HEK293 (cell line): ENCODE measurements around the gene MPHOSPH9.
A peak's percentile ranks its signal among the peaks of the same experiment; 100 is the strongest.

Experiments
- GLI2 ChIP-seq: fragments of 450-650 bp; formaldehyde crosslinking; IDR thresholded peaks from 2 replicates; pipeline ENCODE4; 2017; ENCODE audit warnings: missing biosample characterization, missing genetic modification characterization, low read depth, borderline replicate concordance
- GLI4 ChIP-seq: fragments of 450-650 bp; formaldehyde crosslinking; IDR thresholded peaks from 2 replicates; pipeline ENCODE4 v1.5.1; 2016; ENCODE audit warnings: missing biosample characterization, missing genetic modification characterization
- GLIS1 ChIP-seq: fragments of 450-650 bp; formaldehyde crosslinking; IDR thresholded peaks from 2 replicates; pipeline ENCODE4 v1.5.1; 2016; ENCODE audit warnings: missing biosample characterization, missing genetic modification characterization
- KLF1 ChIP-seq: fragments of 450-650 bp; formaldehyde crosslinking; IDR thresholded peaks from 2 replicates; pipeline ENCODE4 v1.5.1; 2016; ENCODE audit warnings: missing biosample characterization, missing genetic modification characterization
- MEIS1 ChIP-seq: sonication (generic); formaldehyde crosslinking; IDR thresholded peaks from 2 replicates; pipeline ENCODE4 v1.8.1; 2022; ENCODE audit warnings: missing genetic modification reagents, mild to moderate bottlenecking, borderline replicate concordance
- PRDM1 ChIP-seq: fragments of 450-650 bp; formaldehyde crosslinking; IDR thresholded peaks from 2 replicates; pipeline ENCODE4; 2016; ENCODE audit warnings: missing biosample characterization, missing genetic modification characterization
- REPIN1 ChIP-seq: fragments of 450-650 bp; formaldehyde crosslinking; IDR thresholded peaks from 2 replicates; pipeline ENCODE4 v1.5.1; 2017; ENCODE audit warnings: missing biosample characterization, missing genetic modification characterization, low read depth
- SP3 ChIP-seq: fragments of 450-650 bp; formaldehyde crosslinking; IDR thresholded peaks from 2 replicates; pipeline ENCODE4 v1.5.1; 2016; ENCODE audit warnings: missing biosample characterization, missing genetic modification characterization
- SP7 ChIP-seq: fragments of 450-650 bp; formaldehyde crosslinking; IDR thresholded peaks from 2 replicates; pipeline ENCODE4 v1.5.1; 2016; ENCODE audit warnings: missing biosample characterization, missing genetic modification characterization
- WT1 ChIP-seq: fragments of 450-650 bp; formaldehyde crosslinking; IDR thresholded peaks from 2 replicates; pipeline ENCODE4 v1.5.1; 2016; ENCODE audit warnings: missing biosample characterization, missing genetic modification characterization
- ZBTB17 ChIP-seq: fragments of 450-650 bp; formaldehyde crosslinking; IDR thresholded peaks from 2 replicates; pipeline ENCODE4 v1.5.1; 2016; ENCODE audit warnings: missing biosample characterization, missing genetic modification characterization
- ZBTB8A ChIP-seq: fragments of 450-650 bp; formaldehyde crosslinking; IDR thresholded peaks from 2 replicates; pipeline ENCODE4 v1.5.1; 2016; ENCODE audit warnings: missing biosample characterization, missing genetic modification characterization
- ZEB2 ChIP-seq: fragments of 450-650 bp; formaldehyde crosslinking; IDR thresholded peaks from 2 replicates; pipeline ENCODE4 v1.5.1; 2016; ENCODE audit warnings: missing biosample characterization, missing genetic modification characterization
- ZFP3 ChIP-seq: fragments of 450-650 bp; formaldehyde crosslinking; IDR thresholded peaks from 2 replicates; pipeline ENCODE4 v1.5.1; 2016; ENCODE audit warnings: low read depth, missing biosample characterization, missing genetic modification characterization
- ZFP41 ChIP-seq: fragments of 450-650 bp; formaldehyde crosslinking; IDR thresholded peaks from 2 replicates; pipeline ENCODE4 v1.5.1; 2016; ENCODE audit warnings: missing biosample characterization, missing genetic modification characterization, borderline replicate concordance
- ZNF133 ChIP-seq: fragments of 450-650 bp; formaldehyde crosslinking; IDR thresholded peaks from 2 replicates; pipeline ENCODE4 v1.5.1; 2016; ENCODE audit warnings: missing biosample characterization, missing genetic modification characterization
- ZNF202 ChIP-seq: fragments of 450-650 bp; formaldehyde crosslinking; IDR thresholded peaks from 2 replicates; pipeline ENCODE4 v1.5.1; 2016; ENCODE audit warnings: missing biosample characterization, missing genetic modification characterization, borderline replicate concordance
- ZNF223 ChIP-seq: fragments of 450-650 bp; formaldehyde crosslinking; IDR thresholded peaks from 2 replicates; pipeline ENCODE4 v1.5.1; 2016; ENCODE audit warnings: missing biosample characterization, missing genetic modification characterization
- ZNF248 ChIP-seq: fragments of 450-650 bp; formaldehyde crosslinking; IDR thresholded peaks from 2 replicates; pipeline ENCODE4 v1.5.1; 2017; ENCODE audit warnings: missing biosample characterization, missing genetic modification characterization
- ZNF302 ChIP-seq: fragments of 450-650 bp; formaldehyde crosslinking; IDR thresholded peaks from 2 replicates; pipeline ENCODE4 v1.5.1; 2016; ENCODE audit warnings: missing biosample characterization, missing genetic modification characterization, low read depth
- ZNF335 ChIP-seq: fragments of 450-650 bp; formaldehyde crosslinking; conservative IDR thresholded peaks from 2 replicates; pipeline ENCODE4 v1.5.1; 2016; ENCODE audit warnings: missing biosample characterization, missing genetic modification characterization
- ZNF426 ChIP-seq: fragments of 450-650 bp; formaldehyde crosslinking; IDR thresholded peaks from 2 replicates; pipeline ENCODE4 v1.5.1; 2017; ENCODE audit warnings: missing biosample characterization, missing genetic modification characterization, mild to moderate bottlenecking, inconsistent platforms, moderate library complexity
- ZNF473 ChIP-seq: fragments of 450-650 bp; formaldehyde crosslinking; IDR thresholded peaks from 2 replicates; pipeline ENCODE4 v1.5.1; 2017; ENCODE audit warnings: missing biosample characterization, missing genetic modification characterization
- ZNF549 ChIP-seq: fragments of 450-650 bp; IDR thresholded peaks from 2 replicates; pipeline ENCODE4 v1.5.1; 2018; ENCODE audit warnings: missing biosample characterization, missing genetic modification characterization, mild to moderate bottlenecking, inconsistent platforms, moderate library complexity
- ZNF571 ChIP-seq: fragments of 450-650 bp; formaldehyde crosslinking; IDR thresholded peaks from 2 replicates; pipeline ENCODE4 v1.5.0; 2017; ENCODE audit warnings: missing biosample characterization, missing genetic modification characterization
- ZNF677 ChIP-seq: fragments of 450-650 bp; IDR thresholded peaks from 2 replicates; pipeline ENCODE4 v1.5.0; 2018; ENCODE audit warnings: missing biosample characterization, mild to moderate bottlenecking, missing genetic modification characterization, moderate library complexity
- ZNF768 ChIP-seq: fragments of 450-650 bp; formaldehyde crosslinking; IDR thresholded peaks from 2 replicates; pipeline ENCODE4 v1.5.1; 2018; ENCODE audit warnings: missing biosample characterization, mild to moderate bottlenecking, missing genetic modification characterization
- ZNF791 ChIP-seq: fragments of 450-650 bp; formaldehyde crosslinking; IDR thresholded peaks from 2 replicates; pipeline ENCODE4 v1.5.1; 2016; ENCODE audit warnings: missing biosample characterization, missing genetic modification characterization
- ZNF830 ChIP-seq: fragments of 450-650 bp; IDR thresholded peaks from 2 replicates; pipeline ENCODE4 v1.5.0; 2018; ENCODE audit warnings: missing biosample characterization, missing genetic modification characterization, low read depth, mild to moderate bottlenecking, moderate library complexity
- ZSCAN30 ChIP-seq: fragments of 450-650 bp; IDR thresholded peaks from 2 replicates; pipeline ENCODE4 v1.5.1; 2018; ENCODE audit warnings: missing biosample characterization, mild to moderate bottlenecking, missing genetic modification characterization, moderate library complexity
- TF ChIP-seq, protein P1 (sequence below): fragments of 450-650 bp; formaldehyde crosslinking; IDR thresholded peaks from 2 replicates; pipeline ENCODE4 v1.5.1; 2016; ENCODE audit warnings: missing biosample characterization, missing genetic modification characterization, borderline replicate concordance
- TF ChIP-seq, protein P2 (sequence below): fragments of 450-650 bp; formaldehyde crosslinking; IDR thresholded peaks from 2 replicates; pipeline ENCODE4 v1.5.1; 2016; ENCODE audit warnings: missing biosample characterization, missing genetic modification characterization
- TF ChIP-seq, protein P3 (sequence below): fragments of 450-650 bp; formaldehyde crosslinking; IDR thresholded peaks from 2 replicates; pipeline ENCODE4 v1.5.1; 2016; ENCODE audit warnings: missing biosample characterization, missing genetic modification characterization, low read depth

The MPHOSPH9 gene

DNA sequence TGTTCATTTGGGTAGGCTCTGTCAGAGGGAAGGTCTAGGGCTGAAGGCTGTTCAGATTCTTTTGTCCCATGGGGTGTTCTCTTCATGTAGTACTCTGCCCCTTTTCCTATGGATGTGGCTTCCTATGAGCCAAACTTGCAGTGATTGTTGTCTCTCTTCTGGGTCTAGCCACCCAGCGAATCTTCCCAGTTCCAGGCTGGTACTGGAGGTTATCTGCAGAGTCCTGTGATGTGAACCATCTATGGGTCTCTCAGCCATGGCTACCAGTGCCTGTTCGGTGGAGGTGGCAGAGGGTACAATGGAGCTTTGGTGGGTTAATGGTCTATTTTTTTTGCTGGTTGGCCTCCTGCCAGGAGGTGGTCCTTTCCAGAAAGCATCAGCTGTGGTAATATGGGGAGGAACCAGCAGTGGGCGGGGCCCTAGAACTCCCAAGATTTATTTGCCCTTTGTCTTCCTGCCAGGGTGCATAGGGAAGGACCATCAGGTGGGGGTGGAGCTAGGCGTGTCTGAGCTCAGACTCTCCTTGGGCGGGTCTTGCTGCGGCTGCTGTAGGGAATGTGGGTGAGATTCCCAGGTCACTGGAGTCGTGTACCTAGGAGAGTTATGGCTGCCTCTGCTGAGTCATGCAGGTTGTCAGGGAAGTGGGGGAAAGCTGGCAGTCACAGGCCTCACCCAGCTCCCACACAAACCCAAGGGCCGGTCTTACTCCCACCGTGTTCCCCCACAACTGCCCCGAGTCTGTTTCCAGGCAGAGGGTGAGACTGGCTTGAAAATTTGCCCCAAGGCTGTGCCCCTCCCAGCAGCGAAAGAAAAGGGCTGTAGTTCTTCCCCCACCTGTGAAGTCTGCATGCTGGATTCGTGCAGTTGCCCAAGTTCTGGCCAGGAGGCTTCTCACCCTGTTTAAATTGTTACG is 17.8 kb upstream of the MPHOSPH9 start (continued):
- TF ChIP-seq ZBTB17 = 0 out of 2 replicates have a peak, but pooled peaks have one; percentile 26
- TF ChIP-seq ZNF549 (tag by site-specific recombination) = no peak
- TF ChIP-seq ZEB2 (tag by site-specific recombination) = 0 out of 2 replicates have a peak, but pooled peaks have one; percentile 36
- no peak for TF ChIP-seq GLI4 (tag by site-specific recombination)
- peak; percentile 92 for TF ChIP-seq KLF1
- TF ChIP-seq ZNF248 (tag by site-specific recombination) = no peak
- peak; percentile 78; the same call in 1 of the 2 replicates for TF ChIP-seq SP7 (tag by site-specific recombination)
- TF ChIP-seq ZFP3 (tag by site-specific recombination) = no peak
- TF ChIP-seq, protein P1, sequence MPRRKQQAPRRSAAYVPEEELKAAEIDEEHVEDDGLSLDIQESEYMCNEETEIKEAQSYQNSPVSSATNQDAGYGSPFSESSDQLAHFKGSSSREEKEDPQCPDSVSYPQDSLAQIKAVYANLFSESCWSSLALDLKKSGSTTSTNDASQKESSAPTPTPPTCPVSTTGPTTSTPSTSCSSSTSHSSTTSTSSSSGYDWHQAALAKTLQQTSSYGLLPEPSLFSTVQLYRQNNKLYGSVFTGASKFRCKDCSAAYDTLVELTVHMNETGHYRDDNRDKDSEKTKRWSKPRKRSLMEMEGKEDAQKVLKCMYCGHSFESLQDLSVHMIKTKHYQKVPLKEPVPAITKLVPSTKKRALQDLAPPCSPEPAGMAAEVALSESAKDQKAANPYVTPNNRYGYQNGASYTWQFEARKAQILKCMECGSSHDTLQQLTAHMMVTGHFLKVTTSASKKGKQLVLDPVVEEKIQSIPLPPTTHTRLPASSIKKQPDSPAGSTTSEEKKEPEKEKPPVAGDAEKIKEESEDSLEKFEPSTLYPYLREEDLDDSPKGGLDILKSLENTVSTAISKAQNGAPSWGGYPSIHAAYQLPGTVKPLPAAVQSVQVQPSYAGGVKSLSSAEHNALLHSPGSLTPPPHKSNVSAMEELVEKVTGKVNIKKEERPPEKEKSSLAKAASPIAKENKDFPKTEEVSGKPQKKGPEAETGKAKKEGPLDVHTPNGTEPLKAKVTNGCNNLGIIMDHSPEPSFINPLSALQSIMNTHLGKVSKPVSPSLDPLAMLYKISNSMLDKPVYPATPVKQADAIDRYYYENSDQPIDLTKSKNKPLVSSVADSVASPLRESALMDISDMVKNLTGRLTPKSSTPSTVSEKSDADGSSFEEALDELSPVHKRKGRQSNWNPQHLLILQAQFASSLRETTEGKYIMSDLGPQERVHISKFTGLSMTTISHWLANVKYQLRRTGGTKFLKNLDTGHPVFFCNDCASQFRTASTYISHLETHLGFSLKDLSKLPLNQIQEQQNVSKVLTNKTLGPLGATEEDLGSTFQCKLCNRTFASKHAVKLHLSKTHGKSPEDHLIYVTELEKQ (tag by site-specific recombination) = no peak
- TF ChIP-seq GLIS1 = 0 out of 2 replicates have a peak, but pooled peaks have one; percentile 9
- no peak for TF ChIP-seq MEIS1 (CRISPR knock-in tag)
- peak; percentile 38; the same call in 1 of the 2 replicates for TF ChIP-seq ZBTB8A (tag by site-specific recombination)
- TF ChIP-seq ZNF302 (tag by site-specific recombination) = no peak
- TF ChIP-seq ZNF571 = no peak
- TF ChIP-seq PRDM1 (tag by site-specific recombination) = peak; percentile 52
- no peak for TF ChIP-seq ZNF677 (tag by site-specific recombination)
- no peak for TF ChIP-seq ZFP41 (tag by site-specific recombination)
- no peak for TF ChIP-seq ZNF473 (tag by site-specific recombination)
- TF ChIP-seq ZNF223 (tag by site-specific recombination) = no peak
- TF ChIP-seq, protein P2, sequence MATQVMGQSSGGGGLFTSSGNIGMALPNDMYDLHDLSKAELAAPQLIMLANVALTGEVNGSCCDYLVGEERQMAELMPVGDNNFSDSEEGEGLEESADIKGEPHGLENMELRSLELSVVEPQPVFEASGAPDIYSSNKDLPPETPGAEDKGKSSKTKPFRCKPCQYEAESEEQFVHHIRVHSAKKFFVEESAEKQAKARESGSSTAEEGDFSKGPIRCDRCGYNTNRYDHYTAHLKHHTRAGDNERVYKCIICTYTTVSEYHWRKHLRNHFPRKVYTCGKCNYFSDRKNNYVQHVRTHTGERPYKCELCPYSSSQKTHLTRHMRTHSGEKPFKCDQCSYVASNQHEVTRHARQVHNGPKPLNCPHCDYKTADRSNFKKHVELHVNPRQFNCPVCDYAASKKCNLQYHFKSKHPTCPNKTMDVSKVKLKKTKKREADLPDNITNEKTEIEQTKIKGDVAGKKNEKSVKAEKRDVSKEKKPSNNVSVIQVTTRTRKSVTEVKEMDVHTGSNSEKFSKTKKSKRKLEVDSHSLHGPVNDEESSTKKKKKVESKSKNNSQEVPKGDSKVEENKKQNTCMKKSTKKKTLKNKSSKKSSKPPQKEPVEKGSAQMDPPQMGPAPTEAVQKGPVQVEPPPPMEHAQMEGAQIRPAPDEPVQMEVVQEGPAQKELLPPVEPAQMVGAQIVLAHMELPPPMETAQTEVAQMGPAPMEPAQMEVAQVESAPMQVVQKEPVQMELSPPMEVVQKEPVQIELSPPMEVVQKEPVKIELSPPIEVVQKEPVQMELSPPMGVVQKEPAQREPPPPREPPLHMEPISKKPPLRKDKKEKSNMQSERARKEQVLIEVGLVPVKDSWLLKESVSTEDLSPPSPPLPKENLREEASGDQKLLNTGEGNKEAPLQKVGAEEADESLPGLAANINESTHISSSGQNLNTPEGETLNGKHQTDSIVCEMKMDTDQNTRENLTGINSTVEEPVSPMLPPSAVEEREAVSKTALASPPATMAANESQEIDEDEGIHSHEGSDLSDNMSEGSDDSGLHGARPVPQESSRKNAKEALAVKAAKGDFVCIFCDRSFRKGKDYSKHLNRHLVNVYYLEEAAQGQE (tag by site-specific recombination) = no peak
- no peak for TF ChIP-seq ZNF768 (tag by site-specific recombination)
- TF ChIP-seq, protein P3, sequence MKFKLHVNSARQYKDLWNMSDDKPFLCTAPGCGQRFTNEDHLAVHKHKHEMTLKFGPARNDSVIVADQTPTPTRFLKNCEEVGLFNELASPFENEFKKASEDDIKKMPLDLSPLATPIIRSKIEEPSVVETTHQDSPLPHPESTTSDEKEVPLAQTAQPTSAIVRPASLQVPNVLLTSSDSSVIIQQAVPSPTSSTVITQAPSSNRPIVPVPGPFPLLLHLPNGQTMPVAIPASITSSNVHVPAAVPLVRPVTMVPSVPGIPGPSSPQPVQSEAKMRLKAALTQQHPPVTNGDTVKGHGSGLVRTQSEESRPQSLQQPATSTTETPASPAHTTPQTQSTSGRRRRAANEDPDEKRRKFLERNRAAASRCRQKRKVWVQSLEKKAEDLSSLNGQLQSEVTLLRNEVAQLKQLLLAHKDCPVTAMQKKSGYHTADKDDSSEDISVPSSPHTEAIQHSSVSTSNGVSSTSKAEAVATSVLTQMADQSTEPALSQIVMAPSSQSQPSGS (tag by site-specific recombination) = no peak
- no peak for TF ChIP-seq ZNF202 (tag by site-specific recombination)
- TF ChIP-seq ZNF791 = no peak
- TF ChIP-seq REPIN1 = no peak
- no peak for TF ChIP-seq ZNF830 (tag by site-specific recombination)
- peak; percentile 43 for TF ChIP-seq WT1
- peak; percentile 35 for TF ChIP-seq SP3
- no peak for TF ChIP-seq ZSCAN30
- TF ChIP-seq ZNF133 (tag by site-specific recombination) = no peak
- TF ChIP-seq ZNF426 (tag by site-specific recombination) = no peak
- 0 out of 2 replicates have a peak, but pooled peaks have one; percentile 36 for TF ChIP-seq ZNF335 (tag by site-specific recombination)
- TF ChIP-seq GLI2 (tag by site-specific recombination) = no peak
